ENCODE results near the gene FYCO1.

Gene FYCO1

GRCh38 chr3:45984331-45985312, 11.0 kb downstream of the FYCO1 start:
- no peak for DNase-seq (ENCODE audit: low read depth in 2 of 2)

- no peak for DNase-seq (ENCODE audit: low read depth in 2 of 2)
Observed at GRCh38 chr3:45983770-45984169, 11.9 kb downstream of the FYCO1 start.

- no peak for DNase-seq (ENCODE audit: low read depth in 2 of 2)
Observed at GRCh38 chr3:45981346-45982074, 14.1 kb downstream of the FYCO1 start.

GRCh38 chr3:45980819-45981218, 14.8 kb downstream of the FYCO1 start:
- DNase-seq (ENCODE audit: low read depth in 2 of 2): no peak

GRCh38 chr3:45980229-45980813, 15.3 kb downstream of the FYCO1 start:
- DNase-seq (ENCODE audit: low read depth in 2 of 2): no peak

- no peak for DNase-seq (ENCODE audit: low read depth in 2 of 2)
Observed at GRCh38 chr3:45979378-45979777, 16.2 kb downstream of the FYCO1 start.

- DNase-seq (ENCODE audit: low read depth in 2 of 2): peak in 1 of 2 experiments; percentile 40
Observed at GRCh38 chr3:45978006-45978761, 17.4 kb downstream of the FYCO1 start.

- no peak for DNase-seq (ENCODE audit: low read depth in 2 of 2)
Observed at GRCh38 chr3:45976191-45977091, 19.2 kb downstream of the FYCO1 start.

GRCh38 chr3:45975686-45976085, 19.9 kb downstream of the FYCO1 start:
- no peak for DNase-seq (ENCODE audit: low read depth in 2 of 2)

- no peak for DNase-seq (ENCODE audit: low read depth in 2 of 2)
Observed at GRCh38 chr3:45974686-45975085, 20.9 kb downstream of the FYCO1 start.

- DNase-seq (ENCODE audit: low read depth in 2 of 2): no peak
Observed at GRCh38 chr3:45972534-45973402, 22.9 kb downstream of the FYCO1 start.

- DNase-seq (ENCODE audit: low read depth in 2 of 2): no peak
Observed at GRCh38 chr3:45969953-45970352, 25.7 kb downstream of the FYCO1 start.

GRCh38 chr3:45969116-45969515, 26.5 kb downstream of the FYCO1 start:
- no peak for DNase-seq (ENCODE audit: low read depth in 2 of 2)

- no peak for DNase-seq (ENCODE audit: low read depth in 2 of 2)
Observed at GRCh38 chr3:45968706-45969105, 26.9 kb downstream of the FYCO1 start.

- DNase-seq (ENCODE audit: low read depth in 2 of 2): no peak
Observed at GRCh38 chr3:45968149-45968548, 27.5 kb downstream of the FYCO1 start.

- DNase-seq (ENCODE audit: low read depth in 2 of 2): no peak
Observed at GRCh38 chr3:45967724-45968123, 27.9 kb downstream of the FYCO1 start.

- DNase-seq (ENCODE audit: low read depth in 2 of 2): no peak
Observed at GRCh38 chr3:45966950-45967640, 28.5 kb downstream of the FYCO1 start.

GRCh38 chr3:45966371-45966791, 29.2 kb downstream of the FYCO1 start:
- no peak for DNase-seq (ENCODE audit: low read depth in 2 of 2)

- no peak for DNase-seq (ENCODE audit: low read depth in 2 of 2)
Observed at GRCh38 chr3:45965653-45966052, 30.0 kb downstream of the FYCO1 start.

Measured in stimulated activated CD4-positive, alpha-beta T cell treated with anti-CD3 and anti-CD28 coated beads, Interleukin-12 subunit alpha, Interleukin-12 subunit beta, amount 100 ng/mL, for 24 hours (primary cell).